ENCODE results near the gene CNOT4. TPM values are rescaled to one million over a fixed set of nuclear protein-coding genes. Genes with fewer than 3 reads are reported as not detected.

Gene CNOT4
- total and polyA plus RNA-seq, 9 donors: 9.1 to 38.9 (median 30.5) TPM

DNA sequence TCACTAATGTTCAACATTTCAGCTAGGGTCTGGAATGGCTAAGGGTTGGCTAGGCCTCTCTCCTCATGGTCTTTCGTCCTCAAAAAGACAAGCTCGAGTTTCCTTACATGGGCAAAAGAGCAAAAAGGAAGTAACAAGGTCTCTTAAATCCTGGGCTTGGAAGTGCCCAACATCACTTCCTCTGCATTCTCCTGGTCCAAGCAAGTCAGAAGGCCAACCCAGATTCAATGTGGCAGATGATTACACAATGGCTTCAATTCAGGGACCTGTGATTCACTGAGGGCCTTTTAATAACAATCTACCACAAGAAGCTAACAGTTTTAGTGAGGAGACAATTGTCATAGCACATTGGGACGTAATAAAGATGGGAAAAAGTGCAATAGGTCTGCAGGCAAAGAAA is 43.4 kb upstream of the CNOT4 start:
- Histone ChIP-seq H3K27me3 (no peaks in the 10 kb centered on the region), H3K36me3 (no peaks in the 10 kb centered on the region), H3K9me3 (no peaks in the 10 kb centered on the region), H3K27ac (no peak overlapping the region), H3K4me3 (no peak overlapping the region), H3K4me1 (ENCODE audit: insufficient read depth) (no peaks in the 10 kb centered on the region)
- DNase-seq: no peak
- TF ChIP-seq, protein P1, sequence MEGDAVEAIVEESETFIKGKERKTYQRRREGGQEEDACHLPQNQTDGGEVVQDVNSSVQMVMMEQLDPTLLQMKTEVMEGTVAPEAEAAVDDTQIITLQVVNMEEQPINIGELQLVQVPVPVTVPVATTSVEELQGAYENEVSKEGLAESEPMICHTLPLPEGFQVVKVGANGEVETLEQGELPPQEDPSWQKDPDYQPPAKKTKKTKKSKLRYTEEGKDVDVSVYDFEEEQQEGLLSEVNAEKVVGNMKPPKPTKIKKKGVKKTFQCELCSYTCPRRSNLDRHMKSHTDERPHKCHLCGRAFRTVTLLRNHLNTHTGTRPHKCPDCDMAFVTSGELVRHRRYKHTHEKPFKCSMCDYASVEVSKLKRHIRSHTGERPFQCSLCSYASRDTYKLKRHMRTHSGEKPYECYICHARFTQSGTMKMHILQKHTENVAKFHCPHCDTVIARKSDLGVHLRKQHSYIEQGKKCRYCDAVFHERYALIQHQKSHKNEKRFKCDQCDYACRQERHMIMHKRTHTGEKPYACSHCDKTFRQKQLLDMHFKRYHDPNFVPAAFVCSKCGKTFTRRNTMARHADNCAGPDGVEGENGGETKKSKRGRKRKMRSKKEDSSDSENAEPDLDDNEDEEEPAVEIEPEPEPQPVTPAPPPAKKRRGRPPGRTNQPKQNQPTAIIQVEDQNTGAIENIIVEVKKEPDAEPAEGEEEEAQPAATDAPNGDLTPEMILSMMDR (IDR thresholded peaks at IDR 0.05): no peak
- no peak for TF ChIP-seq POLR2A (IDR thresholded peaks at IDR 0.05)
- TF ChIP-seq EP300 (IDR thresholded peaks at IDR 0.05): no peak
- intact Hi-C loops (cut with DNase I): no loop called here
- 86 to 89% (median 87%) methylated on average over 3 of the region's 3 CpGs for WGBS, 3 donors

DNA sequence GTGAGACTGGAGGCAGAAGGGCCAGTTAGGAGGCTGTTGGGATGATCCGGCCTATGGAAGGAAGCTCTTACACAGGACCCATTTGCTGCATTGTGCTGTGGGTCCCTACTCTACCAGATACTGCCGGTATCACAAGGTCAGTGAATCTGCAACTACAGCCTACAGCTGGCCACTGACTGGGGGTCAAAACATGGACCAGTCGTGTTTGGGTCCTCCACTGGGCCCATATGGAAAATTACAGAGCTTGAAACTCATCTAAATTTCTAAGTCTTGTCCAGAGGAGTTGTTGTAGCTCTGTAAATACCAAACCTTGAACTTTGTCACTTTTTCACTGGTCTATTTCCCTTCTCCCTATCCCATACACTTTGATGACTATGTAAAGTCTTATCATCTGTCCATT is 42.2 kb upstream of the CNOT4 start:
- H3K27me3 ChIP-seq: no peaks in the 10 kb centered on the region
- no peak overlapping the region for H3K4me3 ChIP-seq
- intact Hi-C loops (cut with DNase I): no loop called here
- H3K27ac ChIP-seq: no peak overlapping the region
- H3K36me3 ChIP-seq: no peaks in the 10 kb centered on the region
- no peak for DNase-seq
- H3K9me3 ChIP-seq: no peaks in the 10 kb centered on the region
- no peaks in the 10 kb centered on the region for H3K4me1 ChIP-seq (ENCODE audit: insufficient read depth)
- no peak for TF ChIP-seq EP300 (IDR thresholded peaks at IDR 0.05)
- TF ChIP-seq POLR2A (IDR thresholded peaks at IDR 0.05): no peak
- TF ChIP-seq, protein P1 (IDR thresholded peaks at IDR 0.05): no peak
- WGBS, 3 donors: 53 to 85% (median 57%) methylated on average over 3 of the region's 3 CpGs

GRCh38 chr7:135550196-135550595 is 40.3 kb upstream of the CNOT4 start:
- Histone ChIP-seq H3K4me1 (ENCODE audit: insufficient read depth) (no peaks in the 10 kb centered on the region), H3K27ac (no peak overlapping the region), H3K36me3 (no peaks in the 10 kb centered on the region), H3K4me3 (no peak overlapping the region), H3K9me3 (no peaks in the 10 kb centered on the region), H3K27me3 (no peaks in the 10 kb centered on the region)
- no peak for DNase-seq
- intact Hi-C loops (cut with DNase I): no loop called here
- 57 to 63% (median 61%) methylated on average over 7 of the region's 7 CpGs for WGBS, 3 donors
- TF ChIP-seq, protein P1 (IDR thresholded peaks at IDR 0.05): no peak
- TF ChIP-seq EP300 (IDR thresholded peaks at IDR 0.05): no peak
- TF ChIP-seq POLR2A (IDR thresholded peaks at IDR 0.05): no peak

GRCh38 chr7:135541029-135541428 is 31.1 kb upstream of the CNOT4 start:
- no peaks in the 10 kb centered on the region for H3K27me3 ChIP-seq
- no peak overlapping the region for H3K27ac ChIP-seq
- 95 to 97% (median 96%) methylated on average over 6 of the region's 6 CpGs for WGBS, 3 donors
- no peak for DNase-seq
- no peak overlapping the region for H3K4me3 ChIP-seq
- no peaks in the 10 kb centered on the region for H3K4me1 ChIP-seq (ENCODE audit: insufficient read depth)
- intact Hi-C loops (cut with DNase I): no loop called here
- TF ChIP-seq EP300 (IDR thresholded peaks at IDR 0.05): no peak
- TF ChIP-seq, protein P1 (IDR thresholded peaks at IDR 0.05): no peak
- no peak for TF ChIP-seq POLR2A (IDR thresholded peaks at IDR 0.05)
- no peaks in the 10 kb centered on the region for H3K9me3 ChIP-seq
- H3K36me3 ChIP-seq: no peaks in the 10 kb centered on the region

DNA sequence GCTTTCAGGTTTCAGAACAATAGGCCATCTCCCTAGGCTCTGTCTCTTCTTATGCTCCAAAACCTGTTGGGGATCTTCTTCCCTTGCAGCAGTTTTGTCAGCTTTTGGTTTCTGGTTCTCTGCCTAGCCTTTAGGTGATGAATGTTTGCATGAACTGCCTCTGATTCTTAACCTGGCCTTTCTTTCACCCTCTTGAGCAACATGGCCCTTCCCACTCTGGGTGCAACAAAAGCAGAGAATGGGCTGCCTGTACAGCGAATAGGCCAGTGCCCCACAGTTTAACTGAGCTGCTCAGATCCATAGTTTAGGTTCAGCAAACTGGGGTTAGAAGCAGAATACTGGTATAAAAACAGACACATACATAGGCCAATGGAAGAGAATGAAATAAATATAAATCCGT is 29.7 kb upstream of the CNOT4 start:
- Histone ChIP-seq H3K27me3 (no peaks in the 10 kb centered on the region), H3K4me3 (no peak overlapping the region), H3K4me1 (ENCODE audit: insufficient read depth) (no peaks in the 10 kb centered on the region), H3K27ac (no peak overlapping the region), H3K36me3 (no peaks in the 10 kb centered on the region), H3K9me3 (no peaks in the 10 kb centered on the region)
- WGBS, 3 donors: 91 to 94% (median 94%) methylated on average over 2 of the region's 2 CpGs
- intact Hi-C loops (cut with DNase I): no loop called here
- no peak for TF ChIP-seq POLR2A (IDR thresholded peaks at IDR 0.05)
- TF ChIP-seq, protein P1 (IDR thresholded peaks at IDR 0.05): no peak
- TF ChIP-seq EP300 (IDR thresholded peaks at IDR 0.05): no peak
- no peak for DNase-seq
